K562 (cell line): ENCODE results near the gene RACK1. TPM values are rescaled to one million over a fixed set of nuclear protein-coding genes. Genes with fewer than 3 reads are reported as not detected.

Experiments
- ETV6 ChIP-seq, 3 experiments: fragments of 150-350 bp in 1 of 3; sonication (generic) in 1 of 3; formaldehyde crosslinking in 1 of 3; IDR thresholded peaks; 2 replicates each; pipeline versions ENCODE4 v1.6.1 to v1.8.0; 2014 to 2022; ENCODE audit warnings: borderline replicate concordance in 2 of 3, low read depth in 2 of 3, antibody characterized with exemption in 1 of 3, low read length in 1 of 3, mild to moderate bottlenecking in 1 of 3, missing genetic modification reagents in 1 of 3
- ILF3 ChIP-seq: fragments of 450-650 bp; IDR thresholded peaks from 2 replicates; pipeline ENCODE4 v1.6.1; 2018; ENCODE audit warnings: antibody characterized with exemption, mild to moderate bottlenecking, moderate library complexity, borderline replicate concordance
- NFE2 ChIP-seq: IDR thresholded peaks from 2 replicates; pipeline ENCODE4 v1.6.1; 2014; ENCODE audit warnings: antibody characterized with exemption, low read depth
- POLR2H ChIP-seq: IDR thresholded peaks from 2 replicates; pipeline ENCODE4 v1.6.1; 2016; ENCODE audit warnings: missing genetic modification characterization, low read depth, mild to moderate bottlenecking, control low read depth, missing compliant biosample characterization, moderate library complexity
- POLR3A ChIP-seq: IDR thresholded peaks from 2 replicates; pipeline ENCODE4 v1.6.1; 2011; ENCODE audit warnings: borderline replicate concordance, mild to moderate bottlenecking, moderate library complexity; ENCODE audit not compliant: insufficient read length, insufficient read depth; ENCODE audit errors: extremely low read depth
- TAF1 ChIP-seq: IDR thresholded peaks from 2 replicates; pipeline ENCODE4 v1.6.1; 2011; ENCODE audit warnings: mild to moderate bottlenecking, low read length, moderate library complexity; ENCODE audit not compliant: insufficient read depth, control insufficient read depth, severe bottlenecking; ENCODE audit errors: extremely low read depth
- TEAD2 ChIP-seq: fragments of 450-650 bp; IDR thresholded peaks from 2 replicates; pipeline ENCODE4 v1.6.1; 2016; ENCODE audit warnings: missing genetic modification characterization, control low read depth, missing compliant biosample characterization
- ZBTB1 ChIP-seq: sonication (generic); formaldehyde crosslinking; IDR thresholded peaks from 2 replicates; pipeline ENCODE4 v1.8.1; 2023; ENCODE audit warnings: missing genetic modification reagents, low read depth, mild to moderate bottlenecking, borderline replicate concordance
- ZNF12 ChIP-seq: sonication (generic); formaldehyde crosslinking; IDR thresholded peaks from 2 replicates; pipeline ENCODE4 v1.4.0; 2020; ENCODE audit warnings: mild to moderate bottlenecking, missing genetic modification reagents
- ZNF263 ChIP-seq: sonication (generic); formaldehyde crosslinking; IDR thresholded peaks from 2 replicates; pipeline ENCODE4 v1.8.0; 2022; ENCODE audit warnings: mild to moderate bottlenecking, missing genetic modification reagents, borderline replicate concordance
- ZNF3 ChIP-seq: fragments of 250-450 bp; sonication (Bioruptor Pico); IDR thresholded peaks from 2 replicates; pipeline ENCODE4 v1.5.0; 2021; ENCODE audit warnings: mild to moderate bottlenecking, moderate library complexity
- ZNF584 ChIP-seq: fragments of 200-800 bp; sonication (Bioruptor generic); IDR thresholded peaks from 2 replicates; pipeline ENCODE4 v1.6.1; 2016; ENCODE audit warnings: low read depth, mild to moderate bottlenecking, missing genetic modification characterization, missing compliant biosample characterization
- polyA plus RNA-seq, 8 experiments: library from polyadenylated mRNA; depleted of rRNA in 4 of 8; stranded (reverse) in 5 of 8; unstranded in 3 of 8; fragments of >200 nt; fragmentation: Nextera tagmentation in 2 of 8; fragmentation: Illumina TruSeq in 1 of 8; extraction: Ambion mirVana in 2 of 8; extraction: Trizol in 1 of 8; gene quantifications; 2 replicates each; pipeline versions ENCODE4 v1.2.1 to v1.2.3, GENCODE V29; 2011 to 2014; ENCODE audit warnings: inconsistent platforms in 1 of 8, missing spikeins in 1 of 8
- total RNA-seq, 7 experiments: library from RNA; depleted of rRNA in 6 of 7; stranded (reverse); fragments of >200 nt in 6 of 7; fragmentation: Illumina TruSeq in 2 of 7; extraction: Trizol in 2 of 7; gene quantifications; 2 replicates each; pipeline versions ENCODE4 v1.2.1 to v1.2.3, GENCODE V29; 2011 to 2021; ENCODE audit warnings: low replicate concordance in 1 of 7
- TF ChIP-seq, protein P1 (sequence below): fragments of 250-450 bp; sonication (Bioruptor Pico); IDR thresholded peaks from 2 replicates; pipeline ENCODE4 v1.4.0; 2020; ENCODE audit warnings: borderline replicate concordance
- TF ChIP-seq, protein P2 (sequence below): fragments of 250-450 bp; sonication (Bioruptor Pico); IDR thresholded peaks from 2 replicates; pipeline ENCODE4 v1.4.0; 2020
- TF ChIP-seq, protein P3 (sequence below): fragments of 450-650 bp; IDR thresholded peaks from 2 replicates; pipeline ENCODE4 v1.6.1; 2016; ENCODE audit warnings: mild to moderate bottlenecking
- TF ChIP-seq, protein P4 (sequence below): sonication (generic); formaldehyde crosslinking; IDR thresholded peaks from 2 replicates; pipeline ENCODE4 v1.8.0; 2022; ENCODE audit warnings: missing genetic modification reagents, mild to moderate bottlenecking, moderate library complexity, borderline replicate concordance
- TF ChIP-seq, protein P5 (sequence below): sonication (generic); formaldehyde crosslinking; IDR thresholded peaks from 2 replicates; pipeline ENCODE4 v1.8.1; 2022; ENCODE audit warnings: missing genetic modification reagents

The RACK1 gene
- total and polyA plus RNA-seq, 9 of the 15 experiments (the other 6 are each of a cell fraction or from before 2014, with no cell fraction given) = 2,303 to 5,311 (median 3,833) TPM

DNA sequence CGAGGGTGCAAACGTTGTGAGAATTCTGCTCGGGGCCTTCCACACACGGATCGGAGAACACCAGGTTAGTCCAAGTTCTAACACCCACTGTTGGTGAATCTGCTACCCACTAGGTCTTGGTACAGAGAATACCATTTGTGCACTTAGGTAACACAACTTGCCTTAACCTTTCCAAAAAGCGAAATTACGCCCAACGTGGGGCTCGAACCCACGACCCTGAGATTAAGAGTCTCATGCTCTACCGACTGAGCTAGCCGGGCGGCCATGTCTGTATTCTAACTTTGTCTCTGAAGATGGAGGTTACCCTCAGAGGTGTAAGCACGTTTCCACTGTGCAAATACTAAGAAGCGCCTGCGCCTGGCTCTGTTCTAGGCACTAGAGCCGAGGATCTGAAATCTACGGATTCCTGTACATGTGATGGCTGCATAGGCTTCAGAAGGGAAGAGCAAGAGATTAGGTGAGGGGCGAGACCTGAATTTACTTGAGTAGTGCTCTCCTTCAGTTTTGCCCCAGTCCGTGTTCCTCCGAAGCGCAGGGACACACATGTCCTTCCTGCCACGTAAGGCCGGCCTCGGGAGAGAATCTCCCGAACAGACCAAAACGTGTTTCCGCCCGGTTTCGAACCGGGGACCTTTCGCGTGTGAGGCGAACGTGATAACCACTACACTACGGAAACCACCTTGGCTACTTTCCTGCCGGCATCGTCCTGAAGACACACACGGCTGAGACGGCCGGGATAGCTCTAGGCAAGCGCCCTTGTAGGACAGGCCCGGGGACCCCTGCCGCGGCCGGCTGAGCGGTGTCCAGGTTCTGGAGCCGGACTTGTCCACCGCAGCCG is 21.7 kb downstream of the RACK1 start (continued):
- no peak for TF ChIP-seq ZNF3
- TF ChIP-seq ETV6 (IDR thresholded peaks at IDR 0.05; ENCODE audit: borderline replicate concordance in 1 of 2, low read depth in 2 of 2, low read length in 1 of 2) = peak in 1 of 2 experiments; percentile 75; a peak in 2 of 4 replicates
- 0 out of 2 replicates have a peak, but pooled peaks have one; percentile 70 for TF ChIP-seq ETV6 (CRISPR knock-in tag; IDR thresholded peaks at IDR 0.05; ENCODE audit: borderline replicate concordance)
- TF ChIP-seq NFE2 = 0 out of 2 replicates have a peak, but pooled peaks have one; percentile 1
- TF ChIP-seq, protein P1, sequence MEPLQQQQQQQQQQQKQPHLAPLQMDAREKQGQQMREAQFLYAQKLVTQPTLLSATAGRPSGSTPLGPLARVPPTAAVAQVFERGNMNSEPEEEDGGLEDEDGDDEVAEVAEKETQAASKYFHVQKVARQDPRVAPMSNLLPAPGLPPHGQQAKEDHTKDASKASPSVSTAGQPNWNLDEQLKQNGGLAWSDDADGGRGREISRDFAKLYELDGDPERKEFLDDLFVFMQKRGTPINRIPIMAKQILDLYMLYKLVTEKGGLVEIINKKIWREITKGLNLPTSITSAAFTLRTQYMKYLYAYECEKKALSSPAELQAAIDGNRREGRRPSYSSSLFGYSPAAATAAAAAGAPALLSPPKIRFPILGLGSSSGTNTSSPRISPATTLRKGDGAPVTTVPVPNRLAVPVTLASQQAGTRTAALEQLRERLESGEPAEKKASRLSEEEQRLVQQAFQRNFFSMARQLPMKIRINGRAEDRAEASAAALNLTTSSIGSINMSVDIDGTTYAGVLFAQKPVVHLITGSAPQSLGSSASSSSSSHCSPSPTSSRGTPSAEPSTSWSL = no peak
- peak; percentile 92 for TF ChIP-seq ZNF584 (CRISPR knock-in tag)
- TF ChIP-seq ZNF263 (CRISPR knock-in tag) = peak; percentile 74
- peak; percentile 42 for TF ChIP-seq ILF3
- no peak for TF ChIP-seq POLR2H
- TF ChIP-seq, protein P2, sequence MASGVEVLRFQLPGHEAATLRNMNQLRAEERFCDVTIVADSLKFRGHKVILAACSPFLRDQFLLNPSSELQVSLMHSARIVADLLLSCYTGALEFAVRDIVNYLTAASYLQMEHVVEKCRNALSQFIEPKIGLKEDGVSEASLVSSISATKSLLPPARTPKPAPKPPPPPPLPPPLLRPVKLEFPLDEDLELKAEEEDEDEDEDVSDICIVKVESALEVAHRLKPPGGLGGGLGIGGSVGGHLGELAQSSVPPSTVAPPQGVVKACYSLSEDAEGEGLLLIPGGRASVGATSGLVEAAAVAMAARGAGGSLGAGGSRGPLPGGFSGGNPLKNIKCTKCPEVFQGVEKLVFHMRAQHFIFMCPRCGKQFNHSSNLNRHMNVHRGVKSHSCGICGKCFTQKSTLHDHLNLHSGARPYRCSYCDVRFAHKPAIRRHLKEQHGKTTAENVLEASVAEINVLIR (CRISPR knock-in tag) = no peak
- TF ChIP-seq, protein P3, sequence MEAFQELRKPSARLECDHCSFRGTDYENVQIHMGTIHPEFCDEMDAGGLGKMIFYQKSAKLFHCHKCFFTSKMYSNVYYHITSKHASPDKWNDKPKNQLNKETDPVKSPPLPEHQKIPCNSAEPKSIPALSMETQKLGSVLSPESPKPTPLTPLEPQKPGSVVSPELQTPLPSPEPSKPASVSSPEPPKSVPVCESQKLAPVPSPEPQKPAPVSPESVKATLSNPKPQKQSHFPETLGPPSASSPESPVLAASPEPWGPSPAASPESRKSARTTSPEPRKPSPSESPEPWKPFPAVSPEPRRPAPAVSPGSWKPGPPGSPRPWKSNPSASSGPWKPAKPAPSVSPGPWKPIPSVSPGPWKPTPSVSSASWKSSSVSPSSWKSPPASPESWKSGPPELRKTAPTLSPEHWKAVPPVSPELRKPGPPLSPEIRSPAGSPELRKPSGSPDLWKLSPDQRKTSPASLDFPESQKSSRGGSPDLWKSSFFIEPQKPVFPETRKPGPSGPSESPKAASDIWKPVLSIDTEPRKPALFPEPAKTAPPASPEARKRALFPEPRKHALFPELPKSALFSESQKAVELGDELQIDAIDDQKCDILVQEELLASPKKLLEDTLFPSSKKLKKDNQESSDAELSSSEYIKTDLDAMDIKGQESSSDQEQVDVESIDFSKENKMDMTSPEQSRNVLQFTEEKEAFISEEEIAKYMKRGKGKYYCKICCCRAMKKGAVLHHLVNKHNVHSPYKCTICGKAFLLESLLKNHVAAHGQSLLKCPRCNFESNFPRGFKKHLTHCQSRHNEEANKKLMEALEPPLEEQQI = 0 out of 2 replicates have a peak, but pooled peaks have one; percentile 78
- TF ChIP-seq ZBTB1 (CRISPR knock-in tag) = peak; percentile 58; the same call in 1 of the 2 replicates
- peak; percentile 81 for TF ChIP-seq POLR3A
- TF ChIP-seq ZNF12 = 0 out of 2 replicates have a peak, but pooled peaks have one; percentile 41
- TF ChIP-seq, protein P4, sequence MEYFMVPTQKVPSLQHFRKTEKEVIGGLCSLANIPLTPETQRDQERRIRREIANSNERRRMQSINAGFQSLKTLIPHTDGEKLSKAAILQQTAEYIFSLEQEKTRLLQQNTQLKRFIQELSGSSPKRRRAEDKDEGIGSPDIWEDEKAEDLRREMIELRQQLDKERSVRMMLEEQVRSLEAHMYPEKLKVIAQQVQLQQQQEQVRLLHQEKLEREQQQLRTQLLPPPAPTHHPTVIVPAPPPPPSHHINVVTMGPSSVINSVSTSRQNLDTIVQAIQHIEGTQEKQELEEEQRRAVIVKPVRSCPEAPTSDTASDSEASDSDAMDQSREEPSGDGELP (CRISPR knock-in tag) = peak; percentile 79
- no peak for TF ChIP-seq TEAD2 (tag)
- TF ChIP-seq, protein P5, sequence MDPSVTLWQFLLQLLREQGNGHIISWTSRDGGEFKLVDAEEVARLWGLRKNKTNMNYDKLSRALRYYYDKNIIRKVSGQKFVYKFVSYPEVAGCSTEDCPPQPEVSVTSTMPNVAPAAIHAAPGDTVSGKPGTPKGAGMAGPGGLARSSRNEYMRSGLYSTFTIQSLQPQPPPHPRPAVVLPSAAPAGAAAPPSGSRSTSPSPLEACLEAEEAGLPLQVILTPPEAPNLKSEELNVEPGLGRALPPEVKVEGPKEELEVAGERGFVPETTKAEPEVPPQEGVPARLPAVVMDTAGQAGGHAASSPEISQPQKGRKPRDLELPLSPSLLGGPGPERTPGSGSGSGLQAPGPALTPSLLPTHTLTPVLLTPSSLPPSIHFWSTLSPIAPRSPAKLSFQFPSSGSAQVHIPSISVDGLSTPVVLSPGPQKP (CRISPR knock-in tag) = no peak
- peak; percentile 25 for TF ChIP-seq TAF1
